Measurements from ENCODE around the gene TLX2. TPM values are rescaled to one million over a fixed set of nuclear protein-coding genes. Genes with fewer than 3 reads are reported as not detected.

TLX2 gene
- total and polyA plus RNA-seq, 2 of the 8 experiments (the other 6 are each of a cell fraction or from before 2014, with no cell fraction given), result 0.06 to 0.17 TPM

- Histone ChIP-seq H2AK5ac (ENCODE audit: low read depth, low read length) (no peak overlapping the region), H3K4me1 (replicated peaks in 1 of 4; ENCODE audit: control insufficient read depth in 3 of 4, insufficient read depth in 4 of 4, low read length in 3 of 4) (peaks cover 0 to 24% (median 10%) of the 10 kb centered on the region in 4 experiments; a peak in 6 of 7 replicates), H2BK15ac (ENCODE audit: low read length) (no peak overlapping the region), H3K79me2 (ENCODE audit: control insufficient read depth in 1 of 2, insufficient read depth in 2 of 2, low read length in 2 of 2) (no peaks in the 10 kb centered on the region), H4K20me1 (replicated peaks in 1 of 2; ENCODE audit: control insufficient read depth in 1 of 2, insufficient read depth in 2 of 2, low read length in 2 of 2) (peaks cover 2 to 4% of the 10 kb centered on the region in 2 experiments), H3K27me3 (replicated peaks in 1 of 4; ENCODE audit: control insufficient read depth in 3 of 4, extremely low read depth in 1 of 4, insufficient read depth in 3 of 4, low read length in 3 of 4) (peaks cover 80 to 99% (median 95%) of the 10 kb centered on the region in 4 experiments), H4K8ac (ENCODE audit: extremely low read depth, insufficient read depth, low read length) (peak overlapping the region; percentile 11; the same call in 1 of the 2 replicates), H3K9ac (replicated peaks in 1 of 4; ENCODE audit: extremely low read depth in 1 of 4, low read depth in 3 of 4, low read length in 3 of 4) (no peak overlapping the region), H3K36me3 (ENCODE audit: control insufficient read depth in 2 of 4, insufficient read depth in 4 of 4, low read length in 3 of 4) (peaks cover 0 to 19% (median 0%) of the 10 kb centered on the region in 4 experiments; a peak in 1 of 8 replicates), H4K5ac (ENCODE audit: insufficient read length, low read depth, low read length) (no peak overlapping the region), H2BK20ac (ENCODE audit: low read length) (no peak overlapping the region), H3K18ac (ENCODE audit: extremely low read depth, low read length) (peak overlapping the region; percentile 60; the same call in 1 of the 2 replicates), H3K56ac (replicated peaks; ENCODE audit: insufficient read length, low read depth, low read length) (no peak overlapping the region), H3K4ac (replicated peaks; ENCODE audit: insufficient read length, low read depth, low read length) (no peak overlapping the region), H3K23ac (ENCODE audit: insufficient read length) (no peak overlapping the region), H3K79me1 (ENCODE audit: low read depth, low read length) (no peaks in the 10 kb centered on the region), H2BK120ac (replicated peaks; ENCODE audit: low read depth, low read length) (no peak overlapping the region), H3K4me2 (ENCODE audit: insufficient read depth in 1 of 2, low read depth in 2 of 2, low read length in 2 of 2) (peak overlapping the region; percentile 63 to 88), H4K91ac (replicated peaks; ENCODE audit: insufficient read length, low read length) (no peak overlapping the region), H3K23me2 (ENCODE audit: low read depth, low read length) (peaks cover 10% of the 10 kb centered on the region; the same call in 1 of the 2 replicates), H2BK5ac (ENCODE audit: low read depth, low read length) (no peak overlapping the region), H2BK12ac (ENCODE audit: low read depth, low read length) (peak overlapping the region; percentile 27; the same call in 1 of the 2 replicates), H2AFZ (ENCODE audit: low read length) (no peak overlapping the region), H3K4me3 (ENCODE audit: extremely low read depth in 1 of 4, insufficient read depth in 2 of 4, low read depth in 3 of 4, low read length in 4 of 4) (peak overlapping the region; percentile 20 to 62 (median 28)), H3K27ac (ENCODE audit: low read depth, low read length) (no peak overlapping the region), H3K14ac (ENCODE audit: insufficient read length) (no peak overlapping the region), H3K9me3 (ENCODE audit: insufficient read depth in 2 of 2, low read depth in 1 of 2, low read length in 1 of 2) (peaks cover 7 to 12% of the 10 kb centered on the region in 2 experiments)
- DNase-seq (ENCODE audit: low read depth in 1 of 2, low spot score in 2 of 2), result peak in 1 of 2 experiments; percentile 69
- ChIA-PET CTCF (ENCODE audit: partially characterized antibody) (interaction anchor here (1.0 to 4.2 kb wide), 6 partner anchors 9 to 74 kb away, joined by 3 to 20 read pairs (median 6); no protein-coding TSS in a partner anchor), POLR2A (ENCODE audit: partially characterized antibody) (interaction anchor here (0.8 to 6.7 kb wide), 7 partner anchors 10 to 56 kb away, joined by 3 to 63 read pairs (median 6); partner anchors contain the start of genes AUP1, DQX1, HTRA2 and LBX2)
- FAIRE-seq, result no peak
- 7% methylated on average over 38 of the region's 52 CpGs; no CpG with 5 or more reads in 1 of the 2 experiments for WGBS, 2 experiments (ENCODE audit: extremely low coverage in 1 of 2, insufficient coverage in 1 of 2, insufficient read length in 1 of 2, insufficient replicate concordance in 2 of 2, low coverage in 1 of 2, low lambda C conversion rate in 2 of 2, missing lambda C conversion rate in 1 of 2)
- TF ChIP-seq CBX8 (IDR thresholded peaks at IDR 0.05; ENCODE audit: borderline replicate concordance, low read depth, low read length) (peak; percentile 100), BACH1 (IDR thresholded peaks at IDR 0.05; ENCODE audit: low read length) (no peak), EZH2 (IDR thresholded peaks at IDR 0.05; ENCODE audit: low read depth, low read length, severe bottlenecking) (peak; percentile 90), CBX5 (IDR thresholded peaks at IDR 0.05; ENCODE audit: low read depth, low read length) (no peak), ZNF274 (IDR thresholded peaks at IDR 0.05; ENCODE audit: borderline replicate concordance, extremely low read depth, low read length) (no peak), KDM4A (IDR thresholded peaks at IDR 0.05; ENCODE audit: low read depth, low read length, severe bottlenecking) (peak; percentile 44), SUZ12 (IDR thresholded peaks at IDR 0.05; ENCODE audit: low read length) (peak; percentile 91), SIN3A (conservative IDR thresholded peaks at IDR 0.05 in 1 of 2, IDR thresholded peaks at IDR 0.05 in 1 of 2; ENCODE audit: low read depth in 1 of 2, low read length in 2 of 2) (no peak)
Measured at GRCh38 chr2:74513605-74514367, 464 bp upstream of the TLX2 start.

Data from H1 (cell line).